Measurements from ENCODE around the gene RXRA. TPM values are rescaled to one million over a fixed set of nuclear protein-coding genes. Genes with fewer than 3 reads are reported as not detected.
A peak's percentile ranks its signal among the peaks of the same experiment; 100 is the strongest.

Gene RXRA
- total RNA-seq, 1 experiment from 2014 or later: 15.7 TPM

GRCh38 chr9:134289241-134289875 lies 36.9 kb upstream of the RXRA start:
- no peaks in the 10 kb centered on the region for H3K9me3 ChIP-seq (replicated peaks)
- DNase-seq (ENCODE audit: low read depth in 1 of 2, low spot score in 2 of 2): no peak
- no peak overlapping the region for H3K27ac ChIP-seq
- no peaks in the 10 kb centered on the region for H3K36me3 ChIP-seq
- no peaks in the 10 kb centered on the region for H3K27me3 ChIP-seq (replicated peaks)
- H3K4me3 ChIP-seq: no peak overlapping the region
- peaks cover 11% of the 10 kb centered on the region for H3K4me1 ChIP-seq (replicated peaks)

- H3K4me1 ChIP-seq (replicated peaks): peaks cover 12% of the 10 kb centered on the region
- no peak overlapping the region for H3K4me3 ChIP-seq
- no peaks in the 10 kb centered on the region for H3K36me3 ChIP-seq
- no peaks in the 10 kb centered on the region for H3K27me3 ChIP-seq (replicated peaks)
- no peak for DNase-seq (ENCODE audit: low read depth in 1 of 2, low spot score in 2 of 2)
- H3K9me3 ChIP-seq (replicated peaks): no peaks in the 10 kb centered on the region
- no peak overlapping the region for H3K27ac ChIP-seq
These were observed 35.4 kb upstream of the RXRA start for GRCh38 chr9:134290603-134291451.

- H3K36me3 ChIP-seq: no peaks in the 10 kb centered on the region
- DNase-seq (ENCODE audit: low read depth in 1 of 2, low spot score in 2 of 2): no peak
- no peak overlapping the region for H3K27ac ChIP-seq
- no peaks in the 10 kb centered on the region for H3K27me3 ChIP-seq (replicated peaks)
- H3K4me3 ChIP-seq: no peak overlapping the region
- H3K4me1 ChIP-seq (replicated peaks): peaks cover 12% of the 10 kb centered on the region
- H3K9me3 ChIP-seq (replicated peaks): no peaks in the 10 kb centered on the region
These were observed 34.8 kb upstream of the RXRA start for GRCh38 chr9:134291452-134291881.

- no peak for DNase-seq (ENCODE audit: low read depth in 1 of 2, low spot score in 2 of 2)
- Histone ChIP-seq H3K36me3 (no peaks in the 10 kb centered on the region), H3K27me3 (replicated peaks) (no peaks in the 10 kb centered on the region), H3K9me3 (replicated peaks) (no peaks in the 10 kb centered on the region), H3K4me3 (no peak overlapping the region), H3K27ac (no peak overlapping the region), H3K4me1 (replicated peaks) (peaks cover 12% of the 10 kb centered on the region)
These were observed 34.0 kb upstream of the RXRA start for GRCh38 chr9:134291961-134292871.

- Histone ChIP-seq H3K9me3 (replicated peaks) (no peaks in the 10 kb centered on the region), H3K4me1 (replicated peaks) (peaks cover 12% of the 10 kb centered on the region), H3K27me3 (replicated peaks) (no peaks in the 10 kb centered on the region), H3K36me3 (no peaks in the 10 kb centered on the region), H3K4me3 (no peak overlapping the region), H3K27ac (no peak overlapping the region)
- no peak for DNase-seq (ENCODE audit: low read depth in 1 of 2, low spot score in 2 of 2)
These were observed 33.2 kb upstream of the RXRA start for GRCh38 chr9:134293031-134293521.

- no peak overlapping the region for H3K4me3 ChIP-seq
- peak in 1 of 2 experiments; percentile 36 for DNase-seq (ENCODE audit: low read depth in 1 of 2, low spot score in 2 of 2)
- no peak overlapping the region for H3K27ac ChIP-seq
- H3K4me1 ChIP-seq (replicated peaks): peaks cover 12% of the 10 kb centered on the region
- H3K27me3 ChIP-seq (replicated peaks): no peaks in the 10 kb centered on the region
- no peaks in the 10 kb centered on the region for H3K9me3 ChIP-seq (replicated peaks)
- no peaks in the 10 kb centered on the region for H3K36me3 ChIP-seq
These were observed 32.6 kb upstream of the RXRA start for GRCh38 chr9:134293611-134294152.

GRCh38 chr9:134294153-134295071 lies 31.8 kb upstream of the RXRA start:
- H3K36me3 ChIP-seq: no peaks in the 10 kb centered on the region
- peak in 1 of 2 experiments; percentile 31 for DNase-seq (ENCODE audit: low read depth in 1 of 2, low spot score in 2 of 2)
- H3K27ac ChIP-seq: no peak overlapping the region
- H3K9me3 ChIP-seq (replicated peaks): no peaks in the 10 kb centered on the region
- no peak overlapping the region for H3K4me3 ChIP-seq
- H3K4me1 ChIP-seq (replicated peaks): peaks cover 12% of the 10 kb centered on the region
- no peaks in the 10 kb centered on the region for H3K27me3 ChIP-seq (replicated peaks)

- no peak overlapping the region for H3K27ac ChIP-seq
These were observed 31.0 kb upstream of the RXRA start for GRCh38 chr9:134295101-134295745.

GRCh38 chr9:134295746-134296250 lies 30.5 kb upstream of the RXRA start:
- H3K4me3 ChIP-seq: no peak overlapping the region
- H3K27me3 ChIP-seq (replicated peaks): no peaks in the 10 kb centered on the region
- peaks cover 12% of the 10 kb centered on the region for H3K4me1 ChIP-seq (replicated peaks)
- H3K27ac ChIP-seq: no peak overlapping the region
- H3K9me3 ChIP-seq (replicated peaks): no peaks in the 10 kb centered on the region
- no peak for DNase-seq (ENCODE audit: low read depth in 1 of 2, low spot score in 2 of 2)
- no peaks in the 10 kb centered on the region for H3K36me3 ChIP-seq

More at GRCh38 chr9:134295101-134295745, 31.0 kb upstream of the RXRA start:
- Histone ChIP-seq H3K27me3 (replicated peaks) (no peaks in the 10 kb centered on the region), H3K4me1 (replicated peaks) (peaks cover 12% of the 10 kb centered on the region), H3K9me3 (replicated peaks) (no peaks in the 10 kb centered on the region), H3K4me3 (no peak overlapping the region), H3K36me3 (no peaks in the 10 kb centered on the region)
- DNase-seq (ENCODE audit: low read depth in 1 of 2, low spot score in 2 of 2): no peak

GRCh38 chr9:134296301-134297082 lies 29.8 kb upstream of the RXRA start:
- Histone ChIP-seq H3K36me3 (no peaks in the 10 kb centered on the region), H3K27me3 (replicated peaks) (no peaks in the 10 kb centered on the region), H3K4me3 (no peak overlapping the region), H3K9me3 (replicated peaks) (no peaks in the 10 kb centered on the region), H3K27ac (no peak overlapping the region), H3K4me1 (replicated peaks) (peaks cover 12% of the 10 kb centered on the region)
- no peak for DNase-seq (ENCODE audit: low read depth in 1 of 2, low spot score in 2 of 2)

- Histone ChIP-seq H3K27me3 (replicated peaks) (no peaks in the 10 kb centered on the region), H3K4me3 (no peak overlapping the region), H3K27ac (no peak overlapping the region), H3K4me1 (replicated peaks) (peaks cover 12% of the 10 kb centered on the region), H3K9me3 (replicated peaks) (no peaks in the 10 kb centered on the region), H3K36me3 (no peaks in the 10 kb centered on the region)
- no peak for DNase-seq (ENCODE audit: low read depth in 1 of 2, low spot score in 2 of 2)
These were observed 29.2 kb upstream of the RXRA start for GRCh38 chr9:134297083-134297410.
